ENCODE data around the gene CASZ1.

Gene CASZ1

GRCh38 chr1:10698726-10699469 lies 97.5 kb downstream of the CASZ1 start:
- DNase-seq = no peak

DNA sequence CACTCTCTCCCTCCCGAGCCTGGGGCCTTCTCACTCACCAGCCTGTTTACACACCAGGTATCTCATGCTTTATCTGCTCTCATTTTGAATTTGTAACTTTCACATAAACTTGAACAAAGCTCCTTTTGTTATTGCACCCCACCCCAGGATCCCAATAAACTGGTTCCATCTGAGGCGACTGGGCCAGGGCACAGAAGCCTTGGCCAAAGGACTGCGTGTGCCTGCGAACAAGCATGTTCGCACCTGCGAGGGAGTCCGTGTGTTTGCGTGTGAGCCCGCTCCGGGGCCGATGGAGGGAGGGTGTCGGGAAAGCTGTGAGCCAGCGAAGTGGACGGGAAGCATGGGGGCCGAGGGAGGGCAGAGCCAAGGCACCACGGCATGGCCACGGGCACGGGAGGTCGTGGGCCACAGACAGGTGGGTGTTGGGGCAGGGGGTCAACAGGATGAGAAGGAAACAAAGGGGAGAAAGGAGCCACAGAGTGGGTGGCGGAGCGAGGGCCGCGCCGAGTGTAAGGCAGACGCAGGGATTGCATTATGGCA lies 98.8 kb downstream of the CASZ1 start:
- no peak for DNase-seq

DNA sequence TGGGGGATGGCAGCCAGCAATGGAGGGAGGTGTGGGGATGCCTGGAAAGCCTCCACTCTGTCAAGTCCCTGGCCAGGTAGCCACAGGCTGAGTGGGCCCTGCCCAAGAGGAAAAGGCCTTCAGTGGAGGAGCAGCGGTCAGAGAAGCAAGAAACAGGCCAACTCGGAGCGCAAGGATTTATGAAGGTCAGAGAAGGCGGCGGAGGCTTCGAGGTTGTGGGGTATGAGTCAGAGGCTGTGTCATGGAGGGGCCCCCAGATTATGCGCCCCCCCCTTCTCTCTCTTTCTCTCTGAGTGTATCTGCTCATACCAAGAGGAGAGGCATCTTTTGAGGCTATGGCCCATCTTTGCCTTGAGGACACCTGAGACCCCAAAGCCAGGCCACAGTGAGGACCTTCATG lies 99.5 kb downstream of the CASZ1 start:
- DNase-seq = no peak

DNA sequence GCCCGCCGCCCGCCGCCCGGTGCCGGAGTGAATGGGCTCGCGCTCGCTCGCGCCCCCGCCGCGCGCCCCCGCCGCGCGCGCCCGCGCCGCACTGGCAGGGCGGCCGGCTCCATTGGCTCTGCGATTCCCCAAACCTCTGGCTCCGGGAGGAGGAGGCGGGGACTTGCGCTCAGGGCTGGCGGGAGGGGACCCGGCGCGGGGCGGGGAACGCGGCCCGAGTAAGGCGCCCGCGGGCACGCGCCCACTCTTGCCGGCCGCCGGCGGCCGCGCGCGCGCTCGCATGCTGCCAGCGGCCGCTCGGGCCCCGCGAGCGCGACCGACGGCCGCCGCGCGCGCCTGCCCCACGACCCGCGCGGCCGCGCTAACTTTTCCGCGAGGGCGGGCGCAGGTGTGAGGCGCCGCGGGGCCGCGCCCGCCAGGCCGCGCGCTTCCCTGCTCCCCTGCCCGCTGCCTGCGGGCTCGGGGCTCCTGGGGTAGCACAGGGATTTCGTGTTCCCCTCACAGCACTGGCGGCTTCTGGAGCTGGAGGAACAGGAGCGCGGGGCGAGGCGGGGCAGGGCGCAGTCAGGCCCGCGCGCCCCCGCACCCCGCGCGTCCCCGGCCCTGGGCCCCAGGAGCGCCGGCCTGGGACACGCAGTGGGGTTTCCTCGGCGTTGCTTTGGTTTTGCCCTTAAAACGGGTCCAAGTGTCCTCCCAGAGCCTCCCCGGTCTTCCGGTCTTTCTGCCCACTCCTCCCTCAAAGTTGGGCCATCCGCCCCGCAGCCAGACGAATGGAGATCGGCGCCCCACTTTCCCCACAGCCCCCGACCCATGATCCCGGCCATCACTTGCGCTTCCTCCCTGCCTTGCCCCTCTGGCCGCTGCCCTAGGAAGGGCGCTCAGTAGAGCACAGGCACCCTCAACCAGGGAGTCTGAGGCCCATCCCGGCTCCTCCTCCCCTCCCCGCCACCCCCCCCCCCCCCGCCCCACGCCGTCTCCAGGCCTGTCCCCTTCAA lies 101.5 kb downstream of the CASZ1 start:
- DNase-seq = peak; percentile 69 to 80 (median 74)

GRCh38 chr1:10694274-10694632 lies 102.2 kb downstream of the CASZ1 start:
- DNase-seq = peak in 4 of 5 donors; percentile 58 to 67 (median 60)

DNA sequence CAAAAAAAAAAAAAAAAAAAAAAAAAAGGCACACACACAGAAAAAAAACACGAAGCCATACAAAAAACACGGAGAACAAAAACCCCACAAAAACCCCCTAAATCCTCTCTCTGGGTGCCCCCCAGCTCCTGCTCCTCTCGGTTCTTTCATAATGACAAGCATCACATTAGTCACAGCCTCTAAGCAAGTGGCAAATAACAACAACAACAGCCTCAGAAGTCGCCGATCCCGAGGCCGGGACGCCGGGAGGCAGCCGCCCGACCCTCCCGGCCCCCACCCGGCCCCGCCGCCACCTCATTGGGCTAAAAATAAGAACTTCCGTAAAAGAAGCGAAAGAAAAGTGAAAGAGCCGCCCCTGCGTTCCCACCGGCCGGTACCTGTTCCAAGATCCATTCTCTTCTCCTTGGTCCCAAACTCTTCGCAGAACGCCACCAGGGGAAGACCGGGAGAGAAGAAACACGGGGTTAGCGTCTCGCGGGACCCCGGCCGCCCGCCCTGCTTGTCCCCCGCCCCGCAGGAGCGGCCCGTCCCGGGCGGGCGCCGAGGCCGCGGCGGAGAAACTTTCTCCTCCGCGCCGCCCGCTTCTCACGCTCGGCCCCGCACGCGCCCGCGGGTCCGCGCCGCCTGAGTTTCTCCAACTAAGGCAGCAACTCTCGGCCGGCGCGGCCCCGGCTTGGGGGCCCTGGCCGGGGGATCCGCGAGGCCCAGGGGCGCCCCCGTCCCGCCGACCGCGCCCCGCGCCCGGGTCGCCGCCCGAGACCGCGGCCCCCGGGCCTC lies 102.8 kb downstream of the CASZ1 start:
- peak in 4 of 5 donors; percentile 21 to 41 (median 32) for DNase-seq

- no peak for DNase-seq
Measured at GRCh38 chr1:10693152-10693496, 103.3 kb downstream of the CASZ1 start.

GRCh38 chr1:10692401-10693021 lies 103.9 kb downstream of the CASZ1 start:
- peak; percentile 30 to 70 (median 52) for DNase-seq

- DNase-seq = peak in 1 of 5 donors; percentile 25
Measured at GRCh38 chr1:10691740-10692125, 104.7 kb downstream of the CASZ1 start.

- no peak for DNase-seq
Measured at GRCh38 chr1:10691075-10691739, 105.2 kb downstream of the CASZ1 start.

DNA sequence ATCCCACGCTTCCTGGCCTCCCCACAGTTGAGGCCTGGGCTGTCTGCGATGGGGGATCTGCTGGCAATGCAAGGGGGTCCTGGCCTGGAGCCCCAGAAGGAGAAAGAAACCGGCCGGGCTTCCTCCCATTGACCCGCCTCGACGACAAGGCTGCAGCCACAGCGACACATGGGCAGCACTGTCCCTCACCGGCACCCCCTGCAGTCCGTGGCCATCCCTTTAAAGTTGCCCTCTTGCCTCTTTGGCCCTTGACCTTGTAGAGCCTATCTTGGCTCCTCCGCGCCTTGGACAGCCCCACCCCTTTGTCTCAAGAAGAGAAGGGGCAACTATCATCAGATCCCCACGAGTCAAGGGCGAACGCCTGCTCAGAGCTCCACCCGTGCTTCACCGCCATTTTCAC lies 106.0 kb downstream of the CASZ1 start:
- no peak for DNase-seq

DNA sequence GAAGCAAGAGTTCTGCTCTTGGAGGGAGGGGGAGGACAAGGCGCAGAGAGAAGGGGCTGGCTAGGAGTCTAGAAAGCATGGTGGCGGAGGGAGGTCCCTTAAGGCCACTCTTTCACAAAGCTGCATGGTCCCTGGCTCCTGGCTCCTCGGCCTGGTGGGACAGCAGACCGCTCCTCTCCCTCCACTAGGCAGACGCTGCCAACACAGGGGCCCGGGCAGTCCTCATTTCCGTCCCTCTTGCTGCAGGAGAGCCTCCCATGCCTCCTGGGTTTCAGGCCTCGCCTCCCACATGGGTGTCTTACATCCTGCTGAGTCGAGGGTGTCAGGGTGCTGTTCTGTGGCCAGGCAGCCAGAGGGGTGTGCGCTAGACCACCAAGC lies 108.0 kb downstream of the CASZ1 start:
- no peak for DNase-seq

DNA sequence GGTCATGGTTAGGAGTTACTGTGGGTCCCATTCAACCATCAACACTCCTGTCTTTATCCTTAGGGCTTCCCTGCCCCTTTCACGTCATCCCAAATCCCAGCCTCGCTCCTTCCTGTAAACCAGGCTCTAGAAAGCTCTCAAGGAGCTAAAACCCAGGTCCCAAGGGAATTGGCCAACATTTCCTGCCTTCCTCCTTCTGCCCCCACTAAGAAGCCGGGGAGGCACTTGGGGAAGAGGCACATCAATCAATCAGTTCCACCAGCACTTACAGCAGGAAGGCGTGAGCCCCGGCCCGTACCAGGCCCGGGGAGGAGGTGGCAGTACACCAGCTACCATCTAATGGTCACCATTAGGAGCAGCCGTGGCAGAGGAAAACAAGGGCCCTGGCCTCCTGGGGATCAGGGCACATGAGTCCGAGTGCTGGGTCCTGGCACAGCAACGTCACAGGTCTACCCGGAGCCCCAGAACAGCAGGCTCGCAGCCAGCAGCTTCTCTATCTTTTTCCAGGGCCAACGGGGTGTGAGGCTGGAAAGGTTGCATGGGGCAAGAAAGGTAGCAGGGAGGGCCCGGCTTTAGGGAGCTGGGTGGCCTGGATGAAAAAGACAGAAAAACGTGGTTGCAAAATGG lies 108.6 kb downstream of the CASZ1 start:
- DNase-seq = no peak

GRCh38 chr1:10687251-10687651 lies 109.2 kb downstream of the CASZ1 start:
- DNase-seq = no peak

GRCh38 chr1:10686404-10687040 lies 109.9 kb downstream of the CASZ1 start:
- no peak for DNase-seq

DNA sequence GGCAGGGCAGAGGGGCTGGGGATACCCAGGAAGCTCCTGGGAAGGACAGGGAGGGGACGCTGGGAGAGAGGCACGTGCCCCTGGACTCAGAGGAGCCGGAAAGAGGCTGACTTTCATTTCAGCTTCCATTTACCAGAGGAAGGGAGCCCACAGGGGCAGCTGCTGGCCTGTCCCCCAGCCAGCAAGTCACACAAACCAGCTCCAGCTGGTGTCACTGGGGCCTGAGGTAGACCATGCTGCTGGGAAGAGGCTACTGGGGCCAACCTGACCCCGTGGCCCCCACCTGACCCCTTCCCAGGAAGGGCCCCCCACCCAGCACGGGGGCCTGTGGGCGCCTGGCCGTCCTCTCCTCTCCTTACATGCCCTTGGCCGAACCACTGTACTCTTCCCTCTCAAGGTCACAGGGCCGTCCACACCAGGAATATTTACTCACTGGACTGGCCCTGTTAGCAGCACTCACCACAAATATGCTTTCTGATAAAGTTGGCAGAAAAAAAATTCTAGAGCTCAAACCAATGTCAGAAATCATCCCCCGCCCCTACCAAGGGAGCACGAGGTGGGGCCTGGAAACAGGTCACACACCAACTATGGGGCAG lies 110.5 kb downstream of the CASZ1 start:
- DNase-seq = no peak

DNA sequence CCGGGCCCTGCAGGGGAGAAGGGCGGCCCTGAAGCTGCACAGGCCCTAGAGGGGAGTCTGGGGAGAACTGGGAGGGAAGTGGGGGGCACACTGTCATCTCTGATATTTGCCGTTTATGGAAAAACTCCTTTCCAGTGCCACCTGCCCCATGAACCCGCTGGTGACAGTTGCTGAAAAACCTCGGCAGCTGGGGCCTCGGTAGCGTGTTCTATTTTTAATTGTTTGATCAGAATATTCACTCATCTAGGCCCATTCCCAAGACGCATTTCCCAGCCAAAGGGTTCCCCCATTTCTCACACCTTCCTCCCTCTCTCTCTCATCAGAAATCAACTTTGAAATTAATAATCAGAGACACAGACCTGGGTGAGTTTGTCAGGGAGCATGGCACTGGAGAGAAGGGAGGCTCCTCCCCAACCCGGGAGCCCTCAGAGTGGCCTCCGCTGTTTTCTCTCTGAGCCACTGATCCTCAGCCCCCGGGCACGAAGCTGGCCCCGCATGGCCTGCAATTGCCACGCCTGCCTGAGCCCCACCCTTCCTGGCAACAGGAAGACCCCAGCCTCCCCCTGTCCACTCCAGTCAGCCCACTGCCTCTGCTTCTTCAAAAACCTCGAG lies 111.1 kb downstream of the CASZ1 start:
- no peak for DNase-seq

DNA sequence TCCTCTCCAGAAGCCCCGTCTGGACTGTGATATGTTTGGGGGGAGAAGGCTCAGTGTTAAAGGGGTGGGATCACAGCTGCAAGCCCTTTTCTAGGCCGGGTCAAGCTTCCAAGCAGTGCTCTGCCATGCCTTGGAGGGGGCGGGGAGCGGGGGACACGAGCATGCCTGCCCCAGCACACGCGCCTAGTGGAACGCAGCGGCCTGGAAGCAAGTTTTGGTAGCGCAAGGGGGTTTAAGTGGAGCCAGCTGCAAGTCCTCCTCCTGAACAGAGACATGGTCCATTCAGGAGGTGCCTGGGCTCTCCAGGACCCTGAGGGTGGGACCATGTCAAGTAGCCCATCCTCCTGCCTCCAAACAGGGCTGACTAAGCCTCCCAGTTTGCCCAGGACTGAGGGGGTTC lies 112.2 kb downstream of the CASZ1 start:
- DNase-seq = no peak

DNA sequence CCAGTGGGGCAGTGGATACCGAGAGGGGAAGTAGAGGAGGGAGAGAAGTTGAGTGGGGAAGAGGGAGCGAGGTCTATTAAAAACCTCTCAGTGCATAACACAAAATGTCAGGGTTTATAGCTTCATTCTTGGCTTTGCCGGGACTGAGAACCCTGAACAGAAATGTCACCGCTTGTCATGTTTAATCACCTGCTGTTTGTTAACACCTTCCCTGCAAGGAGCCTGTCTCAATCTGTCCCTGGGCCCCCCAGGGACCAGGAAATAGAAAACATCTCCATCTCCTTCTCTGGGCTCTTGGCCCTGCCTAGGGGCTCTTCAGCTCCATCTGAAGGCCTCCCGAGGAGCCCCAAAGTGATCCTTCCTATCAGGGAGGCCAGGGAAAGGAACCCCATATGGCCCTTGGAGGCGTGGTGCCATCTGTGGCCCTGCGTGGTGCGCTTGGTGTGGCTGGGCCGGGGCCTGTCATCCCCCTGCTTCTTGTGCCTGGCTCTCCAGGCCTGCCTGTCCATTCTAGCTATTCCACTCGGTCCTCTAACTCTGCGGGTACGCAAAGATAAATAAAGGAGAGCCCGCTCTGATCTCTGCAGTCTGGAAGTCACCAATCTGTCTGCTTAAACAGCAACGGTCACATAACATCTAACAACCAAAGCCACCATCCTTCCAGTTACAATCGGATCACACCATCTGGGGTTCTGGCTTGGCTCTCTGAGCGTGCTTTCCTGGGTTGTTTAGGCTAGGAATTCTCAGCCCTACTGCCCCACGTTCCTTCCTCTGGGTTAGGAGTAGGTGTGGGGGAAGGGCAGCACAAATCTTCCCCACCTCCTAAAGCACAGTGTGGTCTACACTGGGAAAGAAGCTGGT lies 113.8 kb downstream of the CASZ1 start:
- no peak for DNase-seq

Data from T-helper 1 cell (primary cell).